Right atrium auricular region (tissue), 2 donors: ENCODE measurements around the gene CGB8. TPM values are rescaled to one million over a fixed set of nuclear protein-coding genes. Genes with fewer than 3 reads are reported as not detected.
A peak's percentile ranks its signal among the peaks of the same experiment; 100 is the strongest.
"Not testable (repeated sequence)": the region's sequence is repeated elsewhere in the genome, so short reads cannot be mapped to it uniquely, and the experiment has no call there.

ENCODE experiments used
- DNase-seq: peaks from one replicate; pipeline ENCODE4 v3.0.0-alpha.2; 2019; ENCODE audit warnings: low spot score
- H3K27ac ChIP-seq, 2 donors: fragments of 200-600 bp; sonication (generic); 1 replicate in 1 of 2; 2 replicates in 1 of 2; pipeline ENCODE4 v1.5.1; 2016 to 2019
- H3K27me3 ChIP-seq, 2 donors: fragments of 200-600 bp; sonication (generic); one replicate each; pipeline versions ENCODE4 v1.5.1 to v1.6.0; 2017 to 2019
- H3K36me3 ChIP-seq: fragments of 200-600 bp; sonication (generic); one replicate; pipeline ENCODE4 v1.5.1; 2016
- H3K4me1 ChIP-seq, 2 donors: fragments of 200-600 bp; sonication (generic); one replicate each; pipeline versions ENCODE4 v1.5.1 to v1.6.0; 2017 to 2019
- H3K4me3 ChIP-seq, 2 donors: fragments of 200-600 bp; sonication (generic); 1 replicate in 1 of 2; 2 replicates in 1 of 2; pipeline ENCODE4 v1.5.1; 2017 to 2019; ENCODE audit warnings: mild to moderate bottlenecking in 1 of 2, moderate library complexity in 1 of 2
- H3K9me3 ChIP-seq, 2 donors: fragments of 200-600 bp; sonication (generic); one replicate each; pipeline ENCODE4 v1.5.1; 2019
- total RNA-seq, 2 donors: library from RNA; depleted of rRNA; stranded (reverse); fragments of >200 nt; gene quantifications; one replicate each; pipeline ENCODE4 v1.1.0, GENCODE V29; 2016
- TF ChIP-seq, protein P1 (sequence below), 2 donors: fragments of 200-600 bp; sonication (generic); IDR thresholded peaks; one replicate each; pipeline ENCODE4 v1.5.1; 2019; ENCODE audit warnings: antibody characterized with exemption in 2 of 2

The CGB8 gene
- not detected for total RNA-seq

DNA sequence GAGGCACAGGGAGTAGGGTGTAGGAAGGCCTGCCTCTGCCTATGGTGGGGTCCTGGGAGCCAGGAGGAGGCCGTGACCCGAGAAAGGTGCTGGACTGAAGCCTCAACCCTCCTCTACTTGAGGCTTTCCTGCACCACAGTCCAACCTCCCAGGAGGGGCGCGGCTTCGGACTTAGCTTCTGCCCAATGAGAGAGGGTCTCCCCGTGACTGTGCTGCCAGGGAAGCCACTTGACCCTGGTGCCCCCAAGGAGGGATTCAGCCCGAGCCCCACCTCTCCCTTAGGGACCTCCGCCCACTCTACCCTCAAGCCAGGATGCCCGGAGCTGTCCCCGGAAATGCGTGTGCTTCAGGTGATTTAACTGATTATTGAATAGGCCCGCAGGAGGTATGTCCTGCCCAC is at the start of gene CGB8:
TSS of gene CGB8 (minus strand) at position 101 of the 400 bp plus-strand sequence. CDS start 372 bp downstream, outside the sequence.
- H3K27ac ChIP-seq, DNase-seq: not testable (repeated sequence)

DNA sequence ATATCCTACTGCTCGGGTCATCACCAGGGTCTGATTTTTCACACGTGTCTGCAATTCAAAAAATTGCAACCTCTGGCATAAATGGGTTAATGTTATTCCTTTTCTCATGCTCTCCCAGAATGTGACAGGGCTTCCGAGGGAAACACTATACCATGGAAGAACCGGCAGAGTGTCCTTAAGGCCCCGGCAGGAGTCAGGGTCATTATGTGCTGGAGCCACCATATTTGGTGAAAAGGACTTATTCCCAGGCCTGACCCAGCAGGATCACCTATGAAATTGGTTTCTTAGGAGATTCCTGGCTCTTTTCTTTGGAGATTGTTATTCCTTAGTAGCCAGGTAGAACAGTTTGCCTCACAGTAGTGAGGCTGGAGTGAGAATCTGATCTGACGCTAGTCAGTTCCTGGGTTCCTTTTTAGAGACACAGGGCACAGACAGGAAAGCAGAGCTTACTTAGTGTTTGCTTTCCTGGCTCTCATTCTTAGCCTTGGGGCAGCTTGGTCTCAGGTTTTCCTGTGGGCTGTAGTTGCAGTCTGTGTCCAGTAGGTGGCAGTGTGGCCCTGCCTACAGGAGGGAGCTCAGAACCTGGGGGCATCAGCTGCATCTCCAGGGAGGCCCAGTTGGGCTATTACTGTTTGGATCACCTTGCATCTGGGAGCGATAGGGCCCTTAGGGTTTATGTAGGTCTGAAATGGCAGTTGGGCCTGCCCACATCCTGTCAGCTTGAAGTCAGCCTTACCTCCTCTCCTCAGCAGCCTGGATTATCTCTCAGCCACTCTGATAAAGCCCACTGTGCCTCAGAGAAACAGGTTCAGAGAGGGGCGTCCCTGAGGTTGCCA is 48.8 kb upstream of the CGB8 start:
- H3K27ac ChIP-seq: peak overlapping the region in 1 of 2 donors; percentile 42

More for the DNA sequence above, at the start of gene CGB8:
- not testable (repeated sequence) for H3K36me3 ChIP-seq, H3K27me3 ChIP-seq, H3K4me1 ChIP-seq, H3K4me3 ChIP-seq, H3K9me3 ChIP-seq

DNA sequence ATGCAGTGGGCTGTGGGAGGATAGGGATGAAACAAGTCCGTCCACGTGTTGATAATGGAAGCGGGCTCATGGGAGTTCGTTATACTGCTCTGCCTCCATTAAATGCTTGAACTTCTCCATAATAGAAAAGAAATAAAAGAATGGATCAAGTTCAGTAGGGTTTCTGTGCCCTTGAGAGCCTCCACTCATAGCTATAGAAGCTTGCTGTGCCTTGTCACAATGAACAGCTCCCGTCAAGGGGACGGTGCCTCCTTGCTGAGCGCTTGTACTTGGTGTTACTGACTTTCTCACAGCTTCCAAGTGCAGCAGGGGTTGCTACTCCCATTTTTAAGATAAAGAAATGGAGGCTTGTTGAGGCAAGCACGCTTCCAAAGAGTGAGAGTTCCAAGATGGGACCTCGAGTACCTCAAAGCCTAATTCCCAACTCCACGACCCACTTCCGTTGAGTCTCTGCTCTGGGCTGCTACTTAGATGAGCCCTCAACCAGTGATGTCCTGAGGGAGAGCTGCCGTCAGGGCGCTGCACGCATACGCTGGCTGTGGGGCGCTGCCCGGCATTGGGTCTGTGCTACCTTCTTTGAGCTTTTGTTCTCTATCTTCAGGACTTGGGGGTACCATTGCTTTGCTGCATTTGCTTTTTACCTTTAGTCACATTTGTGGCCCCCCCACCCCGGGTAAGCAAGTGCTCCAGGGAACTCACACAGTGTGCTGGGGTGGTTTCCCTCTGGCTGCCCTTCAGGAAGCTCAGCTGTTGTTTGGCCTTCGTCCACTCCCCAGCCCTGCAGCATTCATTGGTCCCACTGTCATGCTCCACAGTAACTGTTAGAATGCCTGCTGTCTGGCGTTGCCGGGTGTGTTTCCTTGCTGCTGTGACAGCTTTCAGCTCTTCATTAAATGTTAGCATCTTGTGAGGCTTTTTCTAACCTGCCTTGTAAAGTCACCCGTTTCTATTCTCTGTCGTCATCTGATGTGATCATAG is 45.9 kb upstream of the CGB8 start:
- Histone ChIP-seq H3K27me3 (no peaks in the 10 kb centered on the region), H3K27ac (peak overlapping the region; percentile 23 to 47), H3K36me3 (peaks cover 83% of the 10 kb centered on the region), H3K4me3 (no peak overlapping the region), H3K4me1 (peaks cover 0 to 30% of the 10 kb centered on the region in 2 donors), H3K9me3 (no peaks in the 10 kb centered on the region)
- TF ChIP-seq, protein P1, sequence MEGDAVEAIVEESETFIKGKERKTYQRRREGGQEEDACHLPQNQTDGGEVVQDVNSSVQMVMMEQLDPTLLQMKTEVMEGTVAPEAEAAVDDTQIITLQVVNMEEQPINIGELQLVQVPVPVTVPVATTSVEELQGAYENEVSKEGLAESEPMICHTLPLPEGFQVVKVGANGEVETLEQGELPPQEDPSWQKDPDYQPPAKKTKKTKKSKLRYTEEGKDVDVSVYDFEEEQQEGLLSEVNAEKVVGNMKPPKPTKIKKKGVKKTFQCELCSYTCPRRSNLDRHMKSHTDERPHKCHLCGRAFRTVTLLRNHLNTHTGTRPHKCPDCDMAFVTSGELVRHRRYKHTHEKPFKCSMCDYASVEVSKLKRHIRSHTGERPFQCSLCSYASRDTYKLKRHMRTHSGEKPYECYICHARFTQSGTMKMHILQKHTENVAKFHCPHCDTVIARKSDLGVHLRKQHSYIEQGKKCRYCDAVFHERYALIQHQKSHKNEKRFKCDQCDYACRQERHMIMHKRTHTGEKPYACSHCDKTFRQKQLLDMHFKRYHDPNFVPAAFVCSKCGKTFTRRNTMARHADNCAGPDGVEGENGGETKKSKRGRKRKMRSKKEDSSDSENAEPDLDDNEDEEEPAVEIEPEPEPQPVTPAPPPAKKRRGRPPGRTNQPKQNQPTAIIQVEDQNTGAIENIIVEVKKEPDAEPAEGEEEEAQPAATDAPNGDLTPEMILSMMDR (IDR thresholded peaks at IDR 0.05): no peak
- DNase-seq: peak; percentile 62

More for the DNA sequence above, 48.8 kb upstream of the CGB8 start:
- H3K4me3 ChIP-seq: no peak overlapping the region
- no peaks in the 10 kb centered on the region for H3K27me3 ChIP-seq
- TF ChIP-seq, protein P1 (IDR thresholded peaks at IDR 0.05): peak; percentile 98 to 99
- peaks cover 81% of the 10 kb centered on the region for H3K36me3 ChIP-seq
- peak; percentile 66 for DNase-seq
- peaks cover 0 to 30% of the 10 kb centered on the region in 2 donors for H3K4me1 ChIP-seq
- H3K9me3 ChIP-seq: no peaks in the 10 kb centered on the region

DNA sequence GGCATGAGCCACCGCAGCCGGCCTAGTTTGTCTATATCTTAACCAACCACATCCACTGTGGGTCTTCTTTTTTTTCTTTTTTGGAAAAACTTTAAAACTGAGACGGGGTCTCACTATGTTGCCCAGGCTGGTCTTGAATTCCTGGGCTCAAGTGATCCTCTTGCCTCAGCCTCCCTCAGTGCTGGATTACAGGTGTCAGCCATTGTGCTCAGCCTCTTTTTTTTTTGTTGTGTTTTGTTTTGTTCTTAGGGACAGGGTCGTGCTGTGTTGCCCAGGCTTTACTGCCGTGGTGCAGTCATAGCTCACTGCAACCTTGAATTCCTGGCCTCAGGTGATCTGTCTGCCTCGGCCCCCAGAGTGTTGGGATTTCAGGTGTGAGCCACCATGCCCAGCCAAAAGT is 43.8 kb upstream of the CGB8 start:
- no peak overlapping the region for H3K4me3 ChIP-seq
- no peaks in the 10 kb centered on the region for H3K9me3 ChIP-seq
- no peaks in the 10 kb centered on the region for H3K27me3 ChIP-seq
- peaks cover 0 to 30% of the 10 kb centered on the region in 2 donors for H3K4me1 ChIP-seq
- no peak for DNase-seq
- H3K27ac ChIP-seq: no peak overlapping the region
- TF ChIP-seq, protein P1 (IDR thresholded peaks at IDR 0.05): no peak
- peaks cover 82% of the 10 kb centered on the region for H3K36me3 ChIP-seq

DNA sequence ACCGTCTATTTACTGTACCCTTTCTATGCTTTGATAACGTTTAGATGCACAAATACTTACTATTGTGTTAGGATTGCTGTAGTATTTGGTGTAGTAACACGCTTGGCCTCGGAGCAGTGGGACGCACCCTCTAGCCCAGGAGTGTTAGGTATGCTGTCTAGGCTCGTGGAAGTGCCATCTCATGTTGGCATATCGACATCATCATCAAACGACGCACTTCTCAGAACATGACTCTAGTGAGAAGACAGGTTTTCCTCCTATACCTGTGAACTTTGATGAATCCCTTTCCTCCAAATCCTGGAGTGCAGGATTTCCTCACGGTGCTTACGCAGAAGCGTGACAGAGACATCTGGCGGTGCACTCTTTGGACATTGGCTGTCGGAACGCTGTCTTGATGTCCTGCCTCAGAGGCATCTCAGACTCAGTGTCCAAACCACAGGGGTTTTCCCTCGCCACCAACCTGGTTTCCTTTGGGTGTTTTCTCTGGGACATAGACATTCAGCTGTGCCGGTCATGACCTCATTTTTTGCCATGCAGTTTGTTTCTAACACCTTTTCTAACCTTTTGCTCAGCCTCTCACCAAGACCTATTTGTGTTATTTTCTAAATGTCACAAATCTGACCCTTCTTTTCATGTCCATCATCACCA is 42.6 kb upstream of the CGB8 start:
- DNase-seq: no peak

More for the DNA sequence above, 42.6 kb upstream of the CGB8 start:
- H3K4me3 ChIP-seq: no peak overlapping the region
- H3K27me3 ChIP-seq: no peaks in the 10 kb centered on the region
- TF ChIP-seq, protein P1 (IDR thresholded peaks at IDR 0.05): no peak
- peaks cover 71% of the 10 kb centered on the region for H3K36me3 ChIP-seq
- H3K4me1 ChIP-seq: peaks cover 0 to 36% of the 10 kb centered on the region in 2 donors
- H3K9me3 ChIP-seq: no peaks in the 10 kb centered on the region
- H3K27ac ChIP-seq: no peak overlapping the region
